GM23248 (cell line): Measurements from ENCODE around the gene TET3. TPM values are rescaled to one million over a fixed set of nuclear protein-coding genes. Genes with fewer than 3 reads are reported as not detected.

Experiments used
- DNase-seq: peaks from one replicate; pipeline ENCODE4 v3.0.0-alpha.2; 2015
- H2AFZ ChIP-seq: fragments of 200-600 bp; sonication (generic); 2 replicates; pipeline ENCODE4 v1.6.1; 2016; ENCODE audit warnings: antibody characterized with exemption
- H3F3A ChIP-seq: fragments of 200-600 bp; sonication (generic); 2 replicates; pipeline ENCODE4 v1.6.1; 2016; ENCODE audit warnings: mild to moderate bottlenecking, antibody characterized with exemption, mixed run types; ENCODE audit not compliant: insufficient read depth
- H3K27ac ChIP-seq: fragments of 200-600 bp; sonication (generic); 2 replicates; pipeline ENCODE4 v1.5.1; 2016; ENCODE audit warnings: mild to moderate bottlenecking
- H3K27me3 ChIP-seq: fragments of 200-600 bp; sonication (generic); replicated peaks from 2 replicates; pipeline ENCODE4 v1.6.1; 2016; ENCODE audit warnings: mild to moderate bottlenecking; ENCODE audit not compliant: insufficient read depth
- H3K36me3 ChIP-seq: fragments of 200-600 bp; sonication (generic); 2 replicates; pipeline ENCODE4 v1.6.1; 2016; ENCODE audit warnings: low read depth, mild to moderate bottlenecking
- H3K4me1 ChIP-seq: fragments of 200-600 bp; sonication (generic); 2 replicates; pipeline ENCODE4 v1.6.1; 2016; ENCODE audit warnings: mild to moderate bottlenecking; ENCODE audit not compliant: insufficient read depth
- H3K4me2 ChIP-seq: fragments of 200-600 bp; sonication (generic); one replicate; pipeline ENCODE4 v1.6.1; 2016; ENCODE audit warnings: mild to moderate bottlenecking; ENCODE audit not compliant: unreplicated experiment
- H3K4me3 ChIP-seq: fragments of 200-600 bp; sonication (generic); 2 replicates; pipeline ENCODE4 v1.5.1; 2016; ENCODE audit warnings: mild to moderate bottlenecking
- H3K79me2 ChIP-seq: fragments of 200-600 bp; sonication (generic); 2 replicates; pipeline ENCODE4 v1.6.1; 2016; ENCODE audit warnings: mild to moderate bottlenecking; ENCODE audit not compliant: insufficient read depth
- H3K9ac ChIP-seq: fragments of 200-600 bp; sonication (generic); 2 replicates; pipeline ENCODE4 v1.6.1; 2016; ENCODE audit warnings: mild to moderate bottlenecking
- H3K9me2 ChIP-seq: fragments of 200-600 bp; sonication (generic); 2 replicates; pipeline ENCODE4 v1.6.1; 2016; ENCODE audit warnings: mixed run types, mild to moderate bottlenecking, moderate library complexity; ENCODE audit not compliant: insufficient read depth
- H3K9me3 ChIP-seq: fragments of 200-600 bp; sonication (generic); one replicate; pipeline ENCODE4 v1.6.1; 2017; ENCODE audit warnings: low read depth
- H4K20me1 ChIP-seq: fragments of 200-600 bp; sonication (generic); 2 replicates; pipeline ENCODE4 v1.6.0; 2016; ENCODE audit not compliant: insufficient read depth
- EZH2 ChIP-seq: fragments of 200-600 bp; sonication (generic); IDR thresholded peaks from 2 replicates; pipeline ENCODE4 v1.6.1; 2018; ENCODE audit warnings: antibody characterized with exemption, mild to moderate bottlenecking; ENCODE audit not compliant: insufficient read depth, poor library complexity, severe bottlenecking
- EZH2phosphoT487 ChIP-seq: fragments of 200-600 bp; sonication (generic); IDR thresholded peaks from 2 replicates; pipeline ENCODE4 v1.6.1; 2018; ENCODE audit warnings: antibody characterized with exemption, moderate library complexity, mild to moderate bottlenecking, low read depth; ENCODE audit not compliant: insufficient read depth
- WGBS, 2 experiments: methylation state at CpG; one replicate each; pipeline ENCODE4 v1.1.6; 2015 to 2017; ENCODE audit warnings: low lambda C conversion rate in 2 of 2, low coverage in 1 of 2; ENCODE audit errors: missing lambda C conversion rate in 2 of 2; 5-methylcytosine and 5-hydroxymethylcytosine counted together
- in situ Hi-C: fragments of 300-500 bp; cut with MboI; formaldehyde crosslinking; loops from 2 replicates; pipeline ENCODE4 v1.15.0; 2020
- polyA plus RNA-seq: library from polyadenylated mRNA; unstranded; fragments of >200 nt; fragmentation: Nextera tagmentation; extraction: Ambion mirVana; gene quantifications from 2 replicates; pipeline ENCODE4 v1.2.1, GENCODE V29; 2016
- total RNA-seq: library from RNA; depleted of rRNA; stranded (reverse); fragments of >200 nt; shearing (Covaris generic); gene quantifications from 2 replicates; pipeline ENCODE4 v1.2.3, GENCODE V29; 2014

TET3 gene
- total and polyA plus RNA-seq, 2 experiments from 2014 or later, result 1.3 to 4.3 TPM

GRCh38 chr2:74028290-74028689 lies 43.6 kb downstream of the TET3 start:
- peaks cover 11% of the 10 kb centered on the region for H4K20me1 ChIP-seq
- in situ Hi-C loops, result no loop called here
- H3K79me2 ChIP-seq, result peaks cover 93% of the 10 kb centered on the region

GRCh38 chr2:74028741-74029140 lies 44.0 kb downstream of the TET3 start:
- TF ChIP-seq EZH2 (no peak), EZH2phosphoT487 (no peak)
- in situ Hi-C loops, result no loop called here
- no peak overlapping the region for H3K9ac ChIP-seq

More at GRCh38 chr2:74028290-74028689, 43.6 kb downstream of the TET3 start:
- Histone ChIP-seq H3K27ac (no peak overlapping the region), H3K27me3 (no peaks in the 10 kb centered on the region), H3F3A (no peaks in the 10 kb centered on the region), H3K36me3 (no peaks in the 10 kb centered on the region), H3K9ac (no peak overlapping the region), H3K4me1 (peaks cover 3% of the 10 kb centered on the region; the same call in 1 of the 2 replicates), H3K4me2 (no peak overlapping the region), H3K4me3 (no peak overlapping the region), H3K9me2 (no peaks in the 10 kb centered on the region), H2AFZ (no peak overlapping the region), H3K9me3 (no peaks in the 10 kb centered on the region)
- no peak for DNase-seq
- no peak for TF ChIP-seq EZH2phosphoT487
- no peak for TF ChIP-seq EZH2

GRCh38 chr2:74029714-74030397 lies 45.1 kb downstream of the TET3 start:
- H3K9me3 ChIP-seq, result no peaks in the 10 kb centered on the region
- H3K27me3 ChIP-seq, result no peaks in the 10 kb centered on the region
- H3K79me2 ChIP-seq, result peaks cover 93% of the 10 kb centered on the region
- no peak for DNase-seq
- no peak overlapping the region for H3K4me2 ChIP-seq
- no peak overlapping the region for H3K9ac ChIP-seq
- no peak overlapping the region for H3K4me3 ChIP-seq
- in situ Hi-C loops, result no loop called here
- no peak overlapping the region for H3K27ac ChIP-seq
- WGBS, 2 experiments, result 53 to 54% methylated on average over 2 of the region's 2 CpGs
- peaks cover 3% of the 10 kb centered on the region; the same call in 1 of the 2 replicates for H3K4me1 ChIP-seq
- H3F3A ChIP-seq, result no peaks in the 10 kb centered on the region
- H2AFZ ChIP-seq, result no peak overlapping the region
- H3K9me2 ChIP-seq, result no peaks in the 10 kb centered on the region
- H4K20me1 ChIP-seq, result peaks cover 11% of the 10 kb centered on the region
- no peaks in the 10 kb centered on the region for H3K36me3 ChIP-seq
- TF ChIP-seq EZH2phosphoT487, result no peak
- no peak for TF ChIP-seq EZH2

More at GRCh38 chr2:74028741-74029140, 44.0 kb downstream of the TET3 start:
- Histone ChIP-seq H3K9me2 (no peaks in the 10 kb centered on the region), H3K4me1 (peaks cover 3% of the 10 kb centered on the region; the same call in 1 of the 2 replicates), H3K27ac (no peak overlapping the region), H3K9me3 (no peaks in the 10 kb centered on the region), H3K79me2 (peaks cover 93% of the 10 kb centered on the region), H3K27me3 (no peaks in the 10 kb centered on the region), H3F3A (no peaks in the 10 kb centered on the region), H3K4me2 (no peak overlapping the region), H3K4me3 (no peak overlapping the region), H2AFZ (no peak overlapping the region), H4K20me1 (peaks cover 11% of the 10 kb centered on the region), H3K36me3 (no peaks in the 10 kb centered on the region)
- no peak for DNase-seq

- H4K20me1 ChIP-seq, result peaks cover 11% of the 10 kb centered on the region
- H3K4me3 ChIP-seq, result no peak overlapping the region
- H3K36me3 ChIP-seq, result no peaks in the 10 kb centered on the region
- H3K9ac ChIP-seq, result no peak overlapping the region
- peaks cover 90% of the 10 kb centered on the region for H3K79me2 ChIP-seq
- in situ Hi-C loops, result no loop called here
- no peak overlapping the region for H3K27ac ChIP-seq
- no peak overlapping the region for H3K4me2 ChIP-seq
- TF ChIP-seq EZH2, result no peak
- no peaks in the 10 kb centered on the region for H3K9me2 ChIP-seq
- H3K4me1 ChIP-seq, result no peaks in the 10 kb centered on the region
- no peaks in the 10 kb centered on the region for H3K27me3 ChIP-seq
- H3K9me3 ChIP-seq, result no peaks in the 10 kb centered on the region
- WGBS, 2 experiments, result 89 to 91% methylated on average over 6 to 8 of the region's 8 CpGs
- no peak overlapping the region for H2AFZ ChIP-seq
- no peak for DNase-seq
- no peaks in the 10 kb centered on the region for H3F3A ChIP-seq
Observed at GRCh38 chr2:74031221-74031620, 46.5 kb downstream of the TET3 start.

GRCh38 chr2:74031959-74032287 lies 47.2 kb downstream of the TET3 start:
- Histone ChIP-seq H4K20me1 (peaks cover 11% of the 10 kb centered on the region), H3K4me2 (no peak overlapping the region), H3K4me3 (no peak overlapping the region), H3K4me1 (no peaks in the 10 kb centered on the region), H3K9me3 (no peaks in the 10 kb centered on the region), H3K9me2 (no peaks in the 10 kb centered on the region), H3K9ac (no peak overlapping the region), H3K27ac (no peak overlapping the region), H2AFZ (no peak overlapping the region), H3K27me3 (no peaks in the 10 kb centered on the region), H3F3A (no peaks in the 10 kb centered on the region), H3K36me3 (no peaks in the 10 kb centered on the region), H3K79me2 (peaks cover 90% of the 10 kb centered on the region)
- no peak for DNase-seq
- WGBS, 2 experiments, result 71 to 84% methylated on average over 2 of the region's 2 CpGs
- in situ Hi-C loops, result no loop called here
- TF ChIP-seq EZH2, result no peak
- TF ChIP-seq EZH2phosphoT487, result no peak
